GM12892 (cell line): ENCODE measurements around the gene PDLIM1.
A peak's percentile ranks its signal among the peaks of the same experiment; 100 is the strongest.

Experiments
- POLR2A ChIP-seq: IDR thresholded peaks from 2 replicates; pipeline ENCODE4 v1.6.1; 2011; ENCODE audit warnings: low read depth, low read length, control low read depth
- TAF1 ChIP-seq: IDR thresholded peaks from 2 replicates; pipeline ENCODE4 v1.6.1; 2011; ENCODE audit warnings: low read depth, mild to moderate bottlenecking, control low read depth, low read length, borderline replicate concordance

- TF ChIP-seq POLR2A (peak; percentile 85), TAF1 (peak; percentile 88)
Measured at GRCh38 chr10:95295031-95295755, 4.4 kb upstream of the PDLIM1 start.
